IPS-NIHi7 (cell line): Measurements from ENCODE around the gene PPP1R15B.

Experiments used
- DNase-seq: peaks from one replicate; pipeline ENCODE4 v3.0.0; 2012; ENCODE audit warnings: mixed read lengths; ENCODE audit errors: extremely low spot score

PPP1R15B gene

GRCh38 chr1:204367193-204367858, 44.3 kb downstream of the PPP1R15B start:
- DNase-seq, result no peak

- DNase-seq, result peak; percentile 71
Measured at GRCh38 chr1:204366759-204367158, 44.9 kb downstream of the PPP1R15B start.

- DNase-seq, result peak; percentile 76
Measured at GRCh38 chr1:204363335-204364114, 48.1 kb downstream of the PPP1R15B start.

DNA sequence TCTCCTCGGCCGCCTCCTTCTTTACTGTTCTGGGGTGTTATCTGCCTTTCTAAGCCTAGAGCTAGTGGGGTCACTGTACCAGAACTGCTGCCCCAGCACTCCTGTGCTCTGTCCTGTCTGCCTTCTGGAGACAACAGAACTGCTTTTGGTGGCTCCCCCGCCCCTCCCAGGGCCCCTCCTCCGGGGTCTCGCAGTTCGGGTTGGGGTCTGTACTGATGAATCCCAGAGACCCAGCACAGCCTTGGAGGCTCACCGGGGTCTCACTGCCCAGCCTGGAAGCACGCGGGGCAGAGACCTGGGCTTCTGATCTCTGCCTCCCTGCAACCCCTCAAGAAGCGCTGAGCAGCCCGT, 48.7 kb downstream of the PPP1R15B start:
- DNase-seq, result no peak

DNA sequence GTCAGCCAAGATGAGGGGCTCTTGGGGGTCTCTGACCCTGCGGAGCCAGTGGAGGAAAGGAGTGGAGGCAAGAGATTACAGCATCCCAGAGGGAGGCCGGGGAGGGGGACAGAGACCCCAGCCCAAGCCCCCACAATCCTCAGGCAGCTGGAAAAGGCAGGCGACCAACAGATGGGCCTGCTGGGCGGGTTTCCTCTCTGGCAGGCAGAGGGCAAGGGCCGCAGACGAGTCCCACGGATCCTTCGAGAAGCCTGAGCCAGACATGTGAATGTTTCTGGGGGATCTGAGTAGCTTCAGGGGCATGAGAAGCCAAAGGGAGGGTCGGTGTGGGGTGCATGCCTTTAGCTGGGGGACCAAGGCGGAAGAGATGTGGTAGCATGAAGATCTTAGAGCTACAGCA, 49.8 kb downstream of the PPP1R15B start:
- DNase-seq, result no peak

DNA sequence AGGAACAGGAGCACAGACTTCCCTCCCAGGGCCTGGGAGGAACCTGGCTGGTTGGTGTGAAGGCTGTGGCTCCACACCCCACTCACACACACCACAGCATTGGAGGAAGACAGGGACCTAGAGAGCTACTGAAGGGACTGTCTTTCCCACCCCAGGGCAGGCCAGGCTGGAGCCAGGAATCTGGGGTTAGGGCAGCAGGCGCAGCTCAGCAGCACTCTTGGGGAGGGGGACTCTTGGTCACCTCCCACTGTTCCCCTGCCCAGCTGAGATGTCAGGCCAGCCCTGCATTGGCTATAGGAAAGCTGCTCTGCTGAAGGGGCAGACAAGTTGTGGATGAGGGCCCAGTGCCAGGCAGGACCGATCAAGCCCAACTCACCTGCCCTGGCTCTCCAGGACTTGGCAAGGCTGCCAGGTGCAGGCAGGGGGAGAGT, 50.3 kb downstream of the PPP1R15B start:
- no peak for DNase-seq

- no peak for DNase-seq
Measured at GRCh38 chr1:204360314-204360713, 51.3 kb downstream of the PPP1R15B start.

- no peak for DNase-seq
Measured at GRCh38 chr1:204359474-204360255, 52.0 kb downstream of the PPP1R15B start, which contains the start of gene PLEKHA6. Gene PLEKHA6, minus strand, starts transcription at chr1:204359929. Its CDS starts 86,202 bp downstream, at chr1:204273727.

GRCh38 chr1:204359131-204359473, 52.5 kb downstream of the PPP1R15B start:
- peak; percentile 31 for DNase-seq

- DNase-seq, result no peak
Measured at GRCh38 chr1:204358605-204359004, 53.0 kb downstream of the PPP1R15B start.

GRCh38 chr1:204357551-204358490, 53.8 kb downstream of the PPP1R15B start:
- no peak for DNase-seq

DNA sequence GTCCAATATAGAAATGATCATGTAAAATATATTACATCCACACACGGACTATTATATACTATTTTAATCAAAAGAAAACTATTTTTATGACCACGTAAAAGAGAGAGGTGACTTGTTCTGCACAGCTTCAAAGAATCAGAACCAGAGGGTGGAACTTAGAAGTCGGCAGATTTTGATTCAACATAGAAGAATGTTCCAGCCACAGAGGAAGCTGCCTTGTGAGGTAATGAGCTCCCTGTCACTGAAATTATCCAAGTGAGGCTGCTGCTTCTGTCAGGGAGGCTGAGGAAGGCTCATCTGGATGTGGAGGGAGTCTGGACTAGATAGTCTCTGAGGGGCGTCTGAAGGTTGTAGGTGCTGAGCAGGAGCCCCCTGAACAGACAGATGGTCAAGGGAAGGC, 54.6 kb downstream of the PPP1R15B start:
- no peak for DNase-seq

GRCh38 chr1:204355913-204356312, 55.7 kb downstream of the PPP1R15B start:
- no peak for DNase-seq

GRCh38 chr1:204354579-204354978, 57.0 kb downstream of the PPP1R15B start:
- DNase-seq, result no peak
